GM06990 (cell line): ENCODE results near the gene RPS6KC1.
"Not testable (repeated sequence)": the region's sequence is repeated elsewhere in the genome, so short reads cannot be mapped to it uniquely, and the experiment has no call there.

ENCODE experiments used
- DNase-seq: peaks from one replicate; pipeline ENCODE4 v3.0.0-alpha.2; 2011; ENCODE audit not compliant: insufficient read length; ENCODE audit errors: extremely low read depth
- H3K27me3 ChIP-seq: replicated peaks from 2 replicates; pipeline ENCODE4 v1.6.0; 2011; ENCODE audit warnings: low read length; ENCODE audit not compliant: control insufficient read depth, insufficient read depth
- H3K36me3 ChIP-seq: 2 replicates; pipeline ENCODE4 v1.5.1; 2011; ENCODE audit warnings: low read length; ENCODE audit not compliant: control insufficient read depth, insufficient read depth
- H3K4me3 ChIP-seq: replicated peaks from 2 replicates; pipeline ENCODE4 v1.5.1; 2011; ENCODE audit warnings: low read depth, mild to moderate bottlenecking, control low read depth, low read length
- CTCF ChIP-seq: IDR thresholded peaks from 2 replicates; pipeline ENCODE4 v1.5.1; 2011; ENCODE audit warnings: low read length, control low read depth, mild to moderate bottlenecking, inconsistent platforms; ENCODE audit not compliant: insufficient read depth, poor library complexity, severe bottlenecking

Gene RPS6KC1

GRCh38 chr1:213159376-213159775 lies 108.3 kb downstream of the RPS6KC1 start:
- DNase-seq = no peak
- Histone ChIP-seq H3K27me3 (no peaks in the 10 kb centered on the region), H3K36me3 (no peaks in the 10 kb centered on the region), H3K4me3 (no peak overlapping the region)
- no peak for TF ChIP-seq CTCF

- H3K36me3 ChIP-seq, H3K4me3 ChIP-seq, H3K27me3 ChIP-seq, DNase-seq: not testable (repeated sequence)
Measured at GRCh38 chr1:213160442-213160841, 109.4 kb downstream of the RPS6KC1 start.

- Histone ChIP-seq H3K36me3 (no peaks in the 10 kb centered on the region), H3K4me3 (no peak overlapping the region), H3K27me3 (no peaks in the 10 kb centered on the region)
- no peak for DNase-seq
- TF ChIP-seq CTCF = no peak
Measured at GRCh38 chr1:213162338-213162737, 111.3 kb downstream of the RPS6KC1 start.

GRCh38 chr1:213162862-213163261 lies 111.8 kb downstream of the RPS6KC1 start:
- no peak for TF ChIP-seq CTCF
- no peaks in the 10 kb centered on the region for H3K27me3 ChIP-seq
- H3K36me3 ChIP-seq = no peaks in the 10 kb centered on the region
- DNase-seq = no peak
- no peak overlapping the region for H3K4me3 ChIP-seq

GRCh38 chr1:213163278-213163711 lies 112.3 kb downstream of the RPS6KC1 start:
- no peak for DNase-seq
- H3K27me3 ChIP-seq = no peaks in the 10 kb centered on the region
- H3K36me3 ChIP-seq = no peaks in the 10 kb centered on the region
- no peak overlapping the region for H3K4me3 ChIP-seq
- TF ChIP-seq CTCF = no peak

GRCh38 chr1:213164561-213164960 lies 113.5 kb downstream of the RPS6KC1 start:
- no peak for TF ChIP-seq CTCF
- DNase-seq = no peak
- no peaks in the 10 kb centered on the region for H3K36me3 ChIP-seq
- H3K4me3 ChIP-seq = no peak overlapping the region
- H3K27me3 ChIP-seq = no peaks in the 10 kb centered on the region
